Glomerular visceral epithelial cell (primary cell): Measurements from ENCODE around the gene RAB31.
"Not testable (repeated sequence)": the region's sequence is repeated elsewhere in the genome, so short reads cannot be mapped to it uniquely, and the experiment has no call there.

Experiments used
- DNase-seq: peaks from one replicate; pipeline ENCODE4 v3.0.0-alpha.2; 2016; ENCODE audit errors: extremely low spot score

Gene RAB31

GRCh38 chr18:9708057-9708433, at the start of gene RAB31:
TSS of gene RAB31 (plus strand) at chr18:9708301. CDS start at chr18:9708406, 105 bp downstream.
- peak; percentile 83 for DNase-seq

- no peak for DNase-seq
Measured at GRCh38 chr18:9659499-9660375, 48.4 kb upstream of the RAB31 start.

GRCh38 chr18:9661564-9661963, 46.5 kb upstream of the RAB31 start:
- peak; percentile 25 for DNase-seq

- DNase-seq = no peak
Measured at GRCh38 chr18:9663377-9663776, 44.7 kb upstream of the RAB31 start.

- peak; percentile 25 for DNase-seq
Measured at GRCh38 chr18:9665314-9665713, 42.8 kb upstream of the RAB31 start.

- no peak for DNase-seq
Measured at GRCh38 chr18:9666548-9666947, 41.6 kb upstream of the RAB31 start.

GRCh38 chr18:9669016-9669415, 39.1 kb upstream of the RAB31 start:
- DNase-seq = no peak

GRCh38 chr18:9671214-9671613, 36.9 kb upstream of the RAB31 start:
- DNase-seq = no peak

GRCh38 chr18:9673296-9674251, 34.5 kb upstream of the RAB31 start:
- DNase-seq = peak; percentile 97

GRCh38 chr18:9678216-9678615, 29.9 kb upstream of the RAB31 start:
- not testable (repeated sequence) for DNase-seq

- no peak for DNase-seq
Measured at GRCh38 chr18:9679125-9679524, 29.0 kb upstream of the RAB31 start.

GRCh38 chr18:9681217-9681616, 26.9 kb upstream of the RAB31 start:
- no peak for DNase-seq

- DNase-seq = no peak
Measured at GRCh38 chr18:9682572-9682971, 25.5 kb upstream of the RAB31 start.

- DNase-seq = peak; percentile 50
Measured at GRCh38 chr18:9683418-9684396, 24.4 kb upstream of the RAB31 start.

GRCh38 chr18:9684881-9685614, 23.1 kb upstream of the RAB31 start:
- DNase-seq = no peak

- no peak for DNase-seq
Measured at GRCh38 chr18:9685615-9685890, 22.5 kb upstream of the RAB31 start.

GRCh38 chr18:9688036-9688741, 19.9 kb upstream of the RAB31 start:
- DNase-seq = no peak

GRCh38 chr18:9689253-9689652, 18.8 kb upstream of the RAB31 start:
- no peak for DNase-seq

GRCh38 chr18:9690418-9691188, 17.5 kb upstream of the RAB31 start:
- no peak for DNase-seq
